ENCODE results near the gene PRODH2. TPM values are rescaled to one million over a fixed set of nuclear protein-coding genes. Genes with fewer than 3 reads are reported as not detected.

Gene PRODH2, protein sequence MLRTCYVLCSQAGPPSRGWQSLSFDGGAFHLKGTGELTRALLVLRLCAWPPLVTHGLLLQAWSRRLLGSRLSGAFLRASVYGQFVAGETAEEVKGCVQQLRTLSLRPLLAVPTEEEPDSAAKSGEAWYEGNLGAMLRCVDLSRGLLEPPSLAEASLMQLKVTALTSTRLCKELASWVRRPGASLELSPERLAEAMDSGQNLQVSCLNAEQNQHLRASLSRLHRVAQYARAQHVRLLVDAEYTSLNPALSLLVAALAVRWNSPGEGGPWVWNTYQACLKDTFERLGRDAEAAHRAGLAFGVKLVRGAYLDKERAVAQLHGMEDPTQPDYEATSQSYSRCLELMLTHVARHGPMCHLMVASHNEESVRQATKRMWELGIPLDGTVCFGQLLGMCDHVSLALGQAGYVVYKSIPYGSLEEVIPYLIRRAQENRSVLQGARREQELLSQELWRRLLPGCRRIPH
- total RNA-seq (2022; extraction: Qiagen RNA extraction) = 0.12 to 0.46 TPM (median 0.16 TPM) in 5 replicates

DNA sequence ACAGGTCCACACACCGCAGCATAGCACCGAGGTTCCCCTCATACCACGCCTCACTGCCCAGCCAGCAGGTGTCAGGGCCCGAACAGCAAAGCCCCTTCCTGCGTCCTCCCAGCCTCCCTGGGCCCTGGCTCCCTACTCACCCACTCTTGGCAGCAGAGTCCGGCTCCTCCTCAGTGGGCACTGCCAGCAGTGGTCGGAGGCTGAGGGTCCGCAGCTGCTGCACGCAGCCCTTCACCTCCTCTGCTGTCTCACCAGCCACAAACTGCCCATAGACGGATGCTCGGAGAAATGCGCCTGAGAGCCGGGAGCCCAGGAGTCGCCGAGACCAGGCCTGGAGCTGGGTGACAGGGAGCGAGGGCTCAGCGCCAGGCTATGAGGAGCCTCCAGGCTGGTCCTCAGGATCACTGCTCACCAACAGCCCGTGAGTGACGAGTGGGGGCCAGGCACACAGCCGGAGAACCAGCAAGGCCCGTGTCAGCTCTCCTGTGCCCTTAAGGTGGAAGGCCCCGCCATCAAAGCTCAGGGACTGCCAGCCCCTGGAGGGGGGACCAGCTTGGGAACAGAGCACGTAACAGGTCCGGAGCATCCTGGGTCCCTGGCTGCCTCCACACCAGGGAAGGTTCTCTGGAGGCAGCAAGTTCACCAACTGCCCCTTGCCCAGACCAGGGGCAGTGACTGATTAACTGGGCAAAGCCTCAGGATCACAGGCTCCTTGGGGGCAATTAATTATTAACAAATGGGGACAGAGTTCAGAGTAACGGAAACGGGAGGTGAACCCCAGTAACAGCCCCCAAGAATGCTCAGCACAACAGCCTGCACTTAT, at the start of gene PRODH2:
TSS of gene PRODH2 (minus strand) at position 626 of the 823 bp plus-strand sequence. CDS start at position 586, 40 bp downstream.

DNA sequence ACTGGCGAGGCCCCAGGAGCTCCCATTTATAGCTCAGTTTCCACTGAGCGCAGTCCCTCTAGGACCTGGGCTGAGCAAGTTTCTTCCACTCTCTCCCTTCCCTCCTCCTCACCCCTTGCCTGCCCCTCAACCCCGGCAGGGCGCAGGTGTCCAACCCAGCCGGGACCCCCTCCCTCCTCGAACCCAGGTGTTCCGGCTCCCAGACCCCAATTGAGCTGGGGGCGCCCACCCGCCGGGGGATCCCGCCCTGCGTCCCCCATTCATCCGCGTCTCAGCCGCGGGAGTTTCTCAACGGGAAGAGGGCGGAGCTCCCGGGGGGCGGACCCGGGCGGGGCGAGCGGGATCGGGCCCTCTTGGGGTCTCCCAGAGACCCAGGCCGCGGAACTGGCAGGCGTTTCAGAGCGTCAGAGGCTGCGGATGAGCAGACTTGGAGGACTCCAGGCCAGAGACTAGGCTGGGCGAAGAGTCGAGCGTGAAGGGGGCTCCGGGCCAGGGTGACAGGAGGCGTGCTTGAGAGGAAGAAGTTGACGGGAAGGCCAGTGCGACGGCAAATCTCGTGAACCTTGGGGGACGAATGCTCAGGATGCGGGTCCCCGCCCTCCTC, 44.0 kb upstream of the PRODH2 start, which contains the start of gene KIRREL2:
TSS of gene KIRREL2 (plus strand) at position 366 of the 604 bp plus-strand sequence. CDS start at position 575, 209 bp downstream.

DNA sequence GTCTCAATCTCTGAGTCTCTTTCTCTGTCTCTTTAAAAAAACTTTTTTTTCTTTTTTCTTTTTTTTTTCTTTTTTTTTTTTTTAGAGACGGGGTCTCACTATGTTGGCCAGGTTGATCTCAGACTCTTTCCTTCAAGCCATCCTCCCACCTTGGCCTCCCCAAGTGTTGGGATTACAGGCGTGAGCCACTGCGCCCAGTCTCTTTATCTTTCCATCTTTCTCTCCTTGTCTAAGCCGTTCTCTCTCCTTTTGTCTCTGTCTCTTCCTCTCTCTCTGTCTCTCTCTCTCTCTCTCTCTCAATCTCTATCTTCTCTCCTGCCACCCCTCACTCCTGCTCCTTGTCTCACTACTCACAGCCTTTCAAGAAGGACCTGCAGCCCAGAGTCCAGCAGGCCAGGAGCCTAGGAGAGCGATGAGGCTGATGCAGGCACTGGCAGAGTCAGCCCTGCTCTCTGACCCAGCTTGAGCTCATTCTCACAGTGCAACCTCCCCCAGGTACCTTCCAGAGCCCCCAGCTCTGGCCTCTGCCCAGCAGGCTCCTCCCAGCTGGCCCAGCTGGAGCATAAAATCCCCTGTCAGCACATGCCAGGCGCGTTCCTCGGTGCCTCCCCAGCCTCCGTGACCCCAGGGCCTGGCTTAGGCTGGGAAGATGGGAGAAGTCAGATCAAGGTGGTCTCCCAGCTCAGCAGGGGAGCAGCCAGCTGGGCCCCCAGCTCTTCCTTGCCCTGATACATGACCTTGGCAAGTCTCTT, 39.6 kb upstream of the PRODH2 start, which contains the start of gene NPHS1:
TSS of gene NPHS1 (minus strand) at position 476 of the 752 bp plus-strand sequence. CDS start 667 bp downstream, outside the sequence.

DNA sequence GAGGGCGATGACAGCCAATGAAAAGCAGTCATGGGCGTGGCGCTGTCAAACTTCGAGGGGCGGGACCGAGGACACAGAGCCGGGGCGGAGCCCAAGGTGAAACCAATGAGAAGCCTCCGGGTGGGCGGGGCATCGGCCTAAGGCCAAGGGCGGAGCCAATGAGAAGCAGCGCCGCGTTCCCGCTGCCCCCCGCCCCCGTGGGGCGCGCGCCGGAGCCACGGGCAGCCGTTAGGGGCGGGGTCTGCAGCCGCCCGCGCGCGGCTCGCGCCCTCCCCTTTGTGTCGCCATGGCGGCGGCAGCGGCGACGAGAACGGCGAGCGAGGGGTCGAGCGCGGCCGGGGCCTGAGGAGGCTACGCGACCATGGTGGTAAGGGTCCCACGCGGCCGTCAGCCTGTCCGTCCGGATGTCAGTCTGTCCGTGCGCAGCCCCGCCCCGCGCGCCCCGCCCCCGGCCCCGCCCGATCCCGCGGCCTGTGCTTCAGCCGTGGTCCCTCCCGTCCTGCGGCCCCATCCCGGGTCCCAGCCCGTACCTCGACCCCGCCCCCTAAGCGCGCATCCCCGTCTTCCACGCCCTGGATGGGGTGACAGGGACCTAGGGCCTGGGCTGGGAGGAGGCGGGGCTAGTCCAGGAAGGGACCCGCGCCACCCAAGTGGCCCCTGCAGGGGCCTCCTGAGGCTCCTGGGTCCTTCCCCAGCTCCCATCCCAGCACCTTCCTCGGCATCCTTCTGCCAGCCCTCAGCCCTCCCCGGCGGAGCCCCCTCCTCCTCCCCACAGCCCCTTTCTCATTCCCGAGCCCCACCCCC, 37.1 kb downstream of the PRODH2 start, which contains the start of gene ARHGAP33:
TSS of gene ARHGAP33 (plus strand) at position 267 of the 804 bp plus-strand sequence. CDS start at position 362, 95 bp downstream.

DNA sequence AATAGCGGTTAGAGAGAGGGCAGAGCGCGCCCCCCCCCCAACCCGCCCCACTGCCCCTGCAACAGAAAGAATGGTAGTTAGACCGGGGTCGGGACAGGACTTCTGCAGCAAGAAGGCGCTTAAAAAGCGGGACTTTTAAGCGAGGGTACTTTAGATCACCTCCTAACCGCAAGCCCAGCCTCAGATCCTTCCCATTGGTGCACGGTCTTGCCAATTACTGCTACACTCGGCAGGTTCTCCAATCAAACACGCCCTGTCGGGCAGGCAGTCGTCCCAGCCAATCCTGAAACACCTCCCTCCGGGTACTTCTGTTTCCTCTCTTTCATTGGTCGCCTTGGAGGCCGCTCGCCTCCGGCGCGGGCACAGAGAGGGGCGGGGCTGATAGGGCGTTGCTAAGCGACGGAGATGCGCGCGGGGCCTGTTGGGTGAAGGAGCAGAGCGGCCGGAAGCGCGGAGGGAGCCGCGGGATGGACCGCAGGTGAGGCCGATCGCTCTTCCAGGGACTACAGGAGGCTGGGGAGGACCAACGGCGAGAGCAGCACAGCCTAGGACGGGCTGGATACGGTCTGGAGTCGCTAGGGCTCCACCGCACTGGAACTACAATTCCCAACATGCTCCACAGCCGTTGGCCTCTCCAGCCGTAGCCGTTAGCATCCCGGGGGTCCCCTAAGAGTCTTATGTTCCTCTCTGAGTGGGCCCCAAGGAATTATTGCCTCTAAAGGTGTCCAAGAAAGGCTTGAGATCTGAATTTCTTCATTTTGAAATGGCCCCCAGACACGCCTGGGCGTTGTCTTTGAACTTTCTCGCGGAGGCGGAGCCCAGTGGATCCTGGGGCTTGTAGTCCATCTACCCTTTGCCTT, 54.7 kb downstream of the PRODH2 start, which contains the start of gene PROSER3:
TSS of gene PROSER3 (plus strand) at position 428 of the 860 bp plus-strand sequence. CDS start at position 468, 40 bp downstream.

DNA sequence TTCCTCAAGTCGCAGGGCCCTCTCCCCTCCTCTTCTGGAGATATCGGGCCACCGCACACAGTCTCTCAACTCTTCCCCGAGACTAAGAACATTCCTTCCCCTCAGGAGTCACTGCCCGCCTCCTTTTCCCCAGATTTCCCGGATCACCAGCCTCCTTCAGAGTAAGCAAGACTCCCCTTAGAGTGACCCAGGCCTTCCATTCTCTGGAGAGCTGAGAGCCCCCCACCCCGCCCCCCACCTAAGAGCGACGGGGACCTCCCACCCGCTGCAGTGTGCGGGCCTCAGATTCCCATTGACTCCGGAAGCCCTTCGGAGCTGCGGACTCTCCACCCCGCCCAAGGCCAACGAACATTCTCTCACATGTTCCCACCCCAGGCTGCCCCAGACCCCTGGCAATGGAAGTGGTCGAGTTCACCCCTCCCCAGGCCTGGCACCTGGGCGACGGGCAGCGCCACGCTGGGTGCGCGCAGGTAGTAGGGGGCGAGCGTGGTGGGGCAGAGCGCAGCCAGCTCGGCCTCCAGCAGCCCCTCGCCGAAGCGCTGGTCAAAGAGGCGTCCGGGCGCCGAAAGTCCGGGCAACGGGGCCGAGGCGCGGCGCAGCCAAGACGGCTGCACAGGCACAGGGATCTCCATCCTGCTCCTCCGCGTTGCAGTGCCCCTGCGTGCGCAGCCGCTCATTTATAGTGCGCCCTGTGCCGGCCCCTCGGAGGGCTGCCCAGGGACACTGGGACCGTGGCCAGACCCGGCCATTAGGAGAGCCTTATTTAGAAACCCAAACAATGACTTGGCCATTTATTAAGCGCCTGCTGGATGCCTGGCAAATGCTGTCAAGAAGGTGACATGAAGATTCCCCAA, 56.0 kb downstream of the PRODH2 start, which contains the start of gene HSPB6:
TSS of gene HSPB6 (minus strand) at position 653 of the 854 bp plus-strand sequence. CDS start at position 632, 21 bp downstream.

Other genes with a start within 250 kb of the PRODH2 start
- gene ATP4A, start 249.2 kb downstream of the PRODH2 start, total RNA-seq (2022; extraction: Qiagen RNA extraction) = 0.02 to 0.19 TPM (median 0.08 TPM) in 4 of 5 replicates, not detected in the other
- gene PMIS2, start 226.7 kb downstream of the PRODH2 start, total RNA-seq (2022; extraction: Qiagen RNA extraction) = not detected in 5 replicates
- 10.6 to 18.6 TPM (median 15.8 TPM) in 5 replicates for gene HAUS5, start 200.1 kb downstream of the PRODH2 start, total RNA-seq (2022; extraction: Qiagen RNA extraction)
- gene RBM42, start 183.8 kb downstream of the PRODH2 start, total RNA-seq (2022; extraction: Qiagen RNA extraction) = 142 to 206 TPM (median 203 TPM) in 5 replicates
- gene ETV2, start 171.1 kb downstream of the PRODH2 start, total RNA-seq (2022; extraction: Qiagen RNA extraction) = 1.3 to 3.2 TPM (median 2.8 TPM) in 5 replicates
- gene COX6B1, start 164.5 kb downstream of the PRODH2 start, total RNA-seq (2022; extraction: Qiagen RNA extraction) = 1,250 to 1,794 TPM (median 1,275 TPM) in 5 replicates
- 0.47 to 1.2 TPM (median 0.97 TPM) in 5 replicates for gene UPK1A, start 146.3 kb downstream of the PRODH2 start, total RNA-seq (2022; extraction: Qiagen RNA extraction)
- not detected in 5 replicates for gene ZBTB32, start 108.3 kb downstream of the PRODH2 start, total RNA-seq (2022; extraction: Qiagen RNA extraction)
- gene KMT2B, start 94.8 kb downstream of the PRODH2 start, total RNA-seq (2022; extraction: Qiagen RNA extraction) = 35.9 to 63.5 TPM (median 60.7 TPM) in 5 replicates
- 9.6 to 14.5 TPM (median 11.2 TPM) in 5 replicates for gene IGFLR1, start 70.4 kb downstream of the PRODH2 start, total RNA-seq (2022; extraction: Qiagen RNA extraction)
- gene U2AF1L4, start 67.4 kb downstream of the PRODH2 start, total RNA-seq (2022; extraction: Qiagen RNA extraction) = 23.2 to 30.8 TPM (median 26.5 TPM) in 5 replicates
- 255 to 313 TPM (median 263 TPM) in 5 replicates for gene PSENEN, start 67.2 kb downstream of the PRODH2 start, total RNA-seq (2022; extraction: Qiagen RNA extraction)
- 19.1 to 28.1 TPM (median 22.8 TPM) in 5 replicates for gene LIN37, start 64.3 kb downstream of the PRODH2 start, total RNA-seq (2022; extraction: Qiagen RNA extraction)
- gene HSPB6, start 55.8 kb downstream of the PRODH2 start, total RNA-seq (2022; extraction: Qiagen RNA extraction) = 0.24 to 0.39 TPM (median 0.34 TPM) in 4 of 5 replicates, not detected in the other
- gene PROSER3, start 54.7 kb downstream of the PRODH2 start, total RNA-seq (2022; extraction: Qiagen RNA extraction) = 20.3 to 35.5 TPM (median 32.5 TPM) in 5 replicates
- gene ARHGAP33, start 37.3 kb downstream of the PRODH2 start, total RNA-seq (2022; extraction: Qiagen RNA extraction) = 3.0 to 10.3 TPM (median 6.4 TPM) in 5 replicates
- 0.38 to 0.70 TPM (median 0.45 TPM) in 5 replicates for gene NPHS1, start 39.7 kb upstream of the PRODH2 start, total RNA-seq (2022; extraction: Qiagen RNA extraction)
- 0.37 to 0.65 TPM (median 0.52 TPM) in 5 replicates for gene KIRREL2, start 44.1 kb upstream of the PRODH2 start, total RNA-seq (2022; extraction: Qiagen RNA extraction)
- 71.0 to 103 TPM (median 96.5 TPM) in 5 replicates for gene APLP1, start 55.7 kb upstream of the PRODH2 start, total RNA-seq (2022; extraction: Qiagen RNA extraction)
- 3.5 to 6.3 TPM (median 5.9 TPM) in 5 replicates for gene NFKBID, start 87.7 kb upstream of the PRODH2 start, total RNA-seq (2022; extraction: Qiagen RNA extraction)
- gene HCST, start 89.7 kb upstream of the PRODH2 start, total RNA-seq (2022; extraction: Qiagen RNA extraction) = 0.15 to 0.47 TPM (median 0.32 TPM) in 4 of 5 replicates, not detected in the other
- not detected in 5 replicates for gene TYROBP, start 95.5 kb upstream of the PRODH2 start, total RNA-seq (2022; extraction: Qiagen RNA extraction)
- 13.2 to 27.6 TPM (median 23.1 TPM) in 5 replicates for gene LRFN3, start 123.5 kb upstream of the PRODH2 start, total RNA-seq (2022; extraction: Qiagen RNA extraction)
- gene SDHAF1, start 182.3 kb upstream of the PRODH2 start, total RNA-seq (2022; extraction: Qiagen RNA extraction) = 32.4 to 43.7 TPM (median 41.9 TPM) in 5 replicates
- gene SYNE4, start 196.0 kb upstream of the PRODH2 start, total RNA-seq (2022; extraction: Qiagen RNA extraction) = 0.15 to 0.36 TPM (median 0.28 TPM) in 5 replicates
- 20.0 to 26.5 TPM (median 22.8 TPM) in 5 replicates for gene ALKBH6, start 201.4 kb upstream of the PRODH2 start, total RNA-seq (2022; extraction: Qiagen RNA extraction)
- gene CLIP3, start 220.0 kb upstream of the PRODH2 start, total RNA-seq (2022; extraction: Qiagen RNA extraction) = 0.67 to 0.99 TPM (median 0.74 TPM) in 5 replicates
- 4.4 to 7.7 TPM (median 7.2 TPM) in 5 replicates for gene THAP8, start 241.4 kb upstream of the PRODH2 start, total RNA-seq (2022; extraction: Qiagen RNA extraction)
- 15.4 to 27.5 TPM (median 26.2 TPM) in 5 replicates for gene WDR62, start 242.1 kb upstream of the PRODH2 start, total RNA-seq (2022; extraction: Qiagen RNA extraction)

Data from A549 treated with dexamethasone at 1 μM for 4 hours (cell line).